GM12875 (cell line): ENCODE measurements around the gene SCN2A.

Experiments
- H3K4me3 ChIP-seq: one replicate; pipeline ENCODE4 v1.5.1; 2011; ENCODE audit warnings: low read depth, low read length, control low read depth
- CTCF ChIP-seq: IDR thresholded peaks from 2 replicates; pipeline ENCODE4 v1.5.1; 2011; ENCODE audit warnings: low read depth, mild to moderate bottlenecking, control low read depth, inconsistent platforms, low read length, moderate library complexity, borderline replicate concordance; ENCODE audit not compliant: insufficient read depth

SCN2A gene

GRCh38 chr2:165431014-165431413, 191.8 kb downstream of the SCN2A start:
- no peak overlapping the region for H3K4me3 ChIP-seq
- no peak for TF ChIP-seq CTCF

DNA sequence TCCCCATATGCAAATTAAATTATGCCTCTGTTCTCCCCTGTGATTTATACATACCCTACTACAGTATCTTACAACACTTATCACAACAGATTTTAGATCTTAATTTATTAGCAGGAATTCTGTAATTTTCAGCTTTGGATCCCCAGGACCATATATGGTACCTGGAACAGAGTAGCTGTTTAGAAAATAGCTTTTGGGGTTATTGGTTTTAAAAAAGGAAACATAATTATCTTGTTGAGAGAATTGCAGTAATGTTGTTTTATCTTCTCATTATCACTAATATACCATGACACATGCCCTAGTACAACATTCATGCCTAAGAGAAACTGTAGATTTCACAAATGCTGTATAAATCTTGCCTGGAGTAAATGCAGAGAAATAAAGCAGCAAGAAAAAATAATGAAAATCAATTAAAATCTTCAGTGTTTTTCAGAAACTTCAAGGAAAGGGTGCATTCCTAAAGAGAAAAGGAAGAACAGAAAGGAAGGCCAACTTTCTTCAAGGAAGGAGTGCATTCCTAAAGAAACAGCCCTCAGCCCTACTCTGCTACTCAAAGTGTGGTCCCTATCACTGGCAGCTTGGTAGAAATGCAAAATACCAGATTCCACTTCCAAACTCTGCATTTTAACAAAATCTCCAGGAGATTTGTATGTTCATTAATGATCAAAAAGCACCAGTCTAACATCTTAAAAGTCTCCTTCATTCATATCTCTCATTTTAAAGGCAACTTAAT, 193.2 kb downstream of the SCN2A start:
- H3K4me3 ChIP-seq, result no peak overlapping the region
- no peak for TF ChIP-seq CTCF

DNA sequence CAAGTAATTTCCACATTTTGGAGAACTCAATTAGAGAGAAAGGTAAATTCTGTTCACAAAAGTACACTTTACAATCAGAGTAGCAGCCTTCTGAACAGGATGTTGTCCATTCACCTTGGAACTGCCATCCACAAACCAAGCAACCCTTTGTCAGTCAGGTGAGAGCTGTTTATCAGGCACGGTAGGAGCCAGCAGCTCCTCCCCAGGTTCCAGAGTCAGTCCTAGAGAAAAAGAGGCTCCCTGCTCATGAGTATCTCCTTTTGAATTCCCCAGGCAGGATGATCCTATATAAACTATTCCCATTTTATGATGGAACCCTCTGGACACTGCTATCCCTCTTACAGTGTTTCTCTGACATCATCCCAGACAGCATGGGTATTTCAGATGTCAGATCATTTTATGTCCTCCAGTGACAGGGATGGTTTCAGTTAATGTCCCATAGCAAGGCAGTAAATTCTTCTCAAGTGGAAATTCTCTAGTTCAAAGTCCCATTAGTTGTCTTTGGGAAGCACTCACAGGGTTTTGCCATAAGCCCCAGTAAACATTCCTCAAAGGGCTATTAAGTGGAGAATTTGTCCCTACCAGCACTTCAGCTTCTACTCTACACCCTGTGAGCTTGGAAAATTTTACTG, 195.8 kb downstream of the SCN2A start:
- H3K4me3 ChIP-seq, result no peak overlapping the region
- no peak for TF ChIP-seq CTCF

DNA sequence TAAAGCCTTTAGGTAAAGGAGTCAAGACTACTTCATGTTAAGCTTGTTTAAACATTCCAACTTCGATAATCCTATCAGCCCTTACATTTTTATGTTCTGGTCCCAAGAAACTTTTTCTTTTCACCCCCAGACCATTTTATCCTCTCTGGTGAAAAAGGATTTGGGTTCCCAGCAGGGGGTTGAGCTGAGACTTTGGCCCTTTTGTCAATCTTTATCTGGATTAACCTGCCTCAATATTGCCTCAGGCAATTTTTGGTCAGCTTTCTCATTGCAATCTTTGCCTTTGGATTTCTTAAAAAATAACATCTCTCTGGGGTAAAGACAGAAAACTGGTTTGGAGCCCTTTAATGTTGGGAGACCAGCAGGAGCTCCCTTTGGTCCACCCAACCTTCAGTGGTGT, 196.4 kb downstream of the SCN2A start:
- TF ChIP-seq CTCF, result no peak
- no peak overlapping the region for H3K4me3 ChIP-seq

DNA sequence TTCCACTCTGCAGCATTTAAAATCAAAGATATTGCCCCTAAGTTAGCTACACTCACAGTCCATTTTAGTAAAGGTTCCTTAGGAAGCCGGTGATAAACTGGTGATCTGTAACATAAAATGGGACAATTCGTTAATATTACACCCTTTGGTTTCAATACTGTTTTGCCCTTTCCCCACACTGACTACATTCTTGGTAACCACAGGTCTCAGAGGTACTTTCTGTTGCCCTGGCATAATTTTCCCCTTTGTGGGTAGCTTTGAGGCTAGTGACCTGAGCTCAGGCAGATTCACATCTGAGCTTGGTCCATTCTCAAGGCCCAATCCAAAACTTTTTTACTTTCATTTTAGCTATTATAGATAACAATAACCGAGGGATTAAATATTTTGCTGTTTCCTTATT, 197.3 kb downstream of the SCN2A start:
- H3K4me3 ChIP-seq, result no peak overlapping the region
- no peak for TF ChIP-seq CTCF

DNA sequence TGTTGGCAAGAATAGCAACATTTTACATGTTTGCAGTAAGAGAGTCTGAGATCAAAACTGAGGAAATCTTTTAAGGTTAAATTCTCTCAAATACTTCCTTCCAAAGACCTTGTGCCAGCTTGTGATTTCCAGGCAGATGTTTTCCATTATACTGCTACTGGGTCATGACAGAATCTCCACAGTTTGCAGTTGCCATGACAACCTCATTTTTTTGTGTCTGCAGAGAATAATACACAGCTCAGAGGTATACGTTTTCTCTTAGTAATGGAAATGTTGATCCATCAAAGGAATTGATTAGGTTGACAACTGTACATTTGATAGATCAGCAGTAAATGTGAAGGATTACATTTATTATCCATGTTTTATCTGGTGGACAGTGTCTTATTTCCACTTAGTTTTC, 201.2 kb downstream of the SCN2A start:
- TF ChIP-seq CTCF, result no peak
- no peak overlapping the region for H3K4me3 ChIP-seq
